GM12864 (cell line): Measurements from ENCODE around the gene ITGA1.

Experiments used
- DNase-seq: peaks from one replicate; pipeline ENCODE4 v3.0.0-alpha.2; 2011; ENCODE audit warnings: low read depth
- H3K4me3 ChIP-seq: 2 replicates; pipeline ENCODE4 v1.5.1; 2011; ENCODE audit warnings: mild to moderate bottlenecking, low read depth, low read length, control low read depth
- CTCF ChIP-seq: IDR thresholded peaks from 2 replicates; pipeline ENCODE4 v1.5.1; 2011; ENCODE audit warnings: low read depth, mild to moderate bottlenecking, moderate library complexity, low read length, control low read depth, inconsistent platforms; ENCODE audit errors: missing control alignments

Gene ITGA1

GRCh38 chr5:52824827-52825226 is 37.1 kb downstream of the ITGA1 start:
- no peak for TF ChIP-seq CTCF
- no peak overlapping the region for H3K4me3 ChIP-seq
- DNase-seq: no peak

GRCh38 chr5:52825826-52826225 is 38.1 kb downstream of the ITGA1 start:
- no peak overlapping the region for H3K4me3 ChIP-seq
- no peak for DNase-seq
- no peak for TF ChIP-seq CTCF

GRCh38 chr5:52827815-52828214 is 40.1 kb downstream of the ITGA1 start:
- no peak for DNase-seq
- H3K4me3 ChIP-seq: no peak overlapping the region
- no peak for TF ChIP-seq CTCF

GRCh38 chr5:52829664-52830063 is 41.9 kb downstream of the ITGA1 start:
- H3K4me3 ChIP-seq: no peak overlapping the region
- DNase-seq: no peak
- TF ChIP-seq CTCF: no peak

- no peak for DNase-seq
- TF ChIP-seq CTCF: no peak
- H3K4me3 ChIP-seq: no peak overlapping the region
Measured at GRCh38 chr5:52830650-52831049, 42.9 kb downstream of the ITGA1 start.

GRCh38 chr5:52831786-52832511 is 44.2 kb downstream of the ITGA1 start:
- no peak for TF ChIP-seq CTCF
- no peak overlapping the region for H3K4me3 ChIP-seq
- no peak for DNase-seq

GRCh38 chr5:52834320-52834719 is 46.6 kb downstream of the ITGA1 start:
- H3K4me3 ChIP-seq: no peak overlapping the region
- TF ChIP-seq CTCF: no peak
- DNase-seq: no peak
